Natural killer cell (primary cell): ENCODE measurements around the gene RNASET2. TPM values are rescaled to one million over a fixed set of nuclear protein-coding genes. Genes with fewer than 3 reads are reported as not detected.
A peak's percentile ranks its signal among the peaks of the same experiment; 100 is the strongest.

ENCODE experiments used
- ATAC-seq, 3 donors: fragments of 150-1000 bp in 2 of 3; fragments of 200-7000 bp in 1 of 3; cut with Tn5 transposase; 1 replicate in 1 of 3; 2 replicates in 2 of 3; pipeline ENCODE4 v1.10.0; 2021; ENCODE audit warnings: mild to moderate bottlenecking in 2 of 3, moderate library complexity in 2 of 3
- DNase-seq, 2 donors: peaks; one replicate each; pipeline versions ENCODE4 v3.0.0 to v3.0.0-alpha.2; 2013 to 2021; ENCODE audit warnings: mixed read lengths in 1 of 2
- H3K27ac ChIP-seq: one replicate; pipeline ENCODE4 v1.5.1; 2013; ENCODE audit warnings: mild to moderate bottlenecking, low read length
- H3K27me3 ChIP-seq: one replicate; pipeline ENCODE4 v1.6.1; 2013; ENCODE audit warnings: low read length; ENCODE audit not compliant: control insufficient read depth, insufficient read depth
- H3K36me3 ChIP-seq: one replicate; pipeline ENCODE4 v1.6.1; 2013; ENCODE audit warnings: low read length; ENCODE audit not compliant: control insufficient read depth, insufficient read depth
- H3K4me1 ChIP-seq: one replicate; pipeline ENCODE4 v1.6.1; 2013; ENCODE audit warnings: low read length; ENCODE audit not compliant: control insufficient read depth, insufficient read depth
- H3K4me3 ChIP-seq: one replicate; pipeline ENCODE4 v1.5.1; 2013; ENCODE audit warnings: low read length
- H3K9me3 ChIP-seq: one replicate; pipeline ENCODE4 v1.6.1; 2013; ENCODE audit warnings: low read length; ENCODE audit not compliant: control insufficient read depth, insufficient read depth
- H3K27ac Mint-ChIP-seq, 2 donors: one replicate each; pipeline ENCODE4 v1.8.0; 2022; ENCODE audit warnings: mild to moderate bottlenecking in 2 of 2, mixed read lengths in 2 of 2, moderate library complexity in 1 of 2
- H3K27me3 Mint-ChIP-seq, 2 donors: one replicate each; pipeline ENCODE4 v1.8.0; 2022; ENCODE audit warnings: low read depth in 2 of 2, mixed read lengths in 2 of 2
- H3K36me3 Mint-ChIP-seq: one replicate; pipeline ENCODE4 v1.8.0; 2022; ENCODE audit warnings: mixed read lengths
- H3K4me1 Mint-ChIP-seq, 2 donors: one replicate each; pipeline ENCODE4 v1.8.0; 2022; ENCODE audit warnings: mixed read lengths in 2 of 2
- H3K4me3 Mint-ChIP-seq: one replicate; pipeline ENCODE4 v1.8.0; 2022; ENCODE audit warnings: mild to moderate bottlenecking, moderate library complexity, mixed read lengths
- H3K9me3 Mint-ChIP-seq, 2 donors: one replicate each; pipeline ENCODE4 v1.8.0; 2022; ENCODE audit warnings: mixed read lengths in 2 of 2
- CTCF ChIP-seq: fragments of 200-600 bp; IDR thresholded peaks from one replicate; pipeline ENCODE4 v1.8.0; 2022; ENCODE audit warnings: antibody characterized with exemption
- WGBS: methylation state at CpG from one replicate; pipeline ENCODE4 v1.1.7; 2013; ENCODE audit warnings: missing lambda C conversion rate; ENCODE audit not compliant: insufficient coverage; 5-methylcytosine and 5-hydroxymethylcytosine counted together
- intact Hi-C: fragments of 100-400 bp; cut with micrococcal nuclease; formaldehyde crosslinking; loops from one replicate; pipeline ENCODE4 v1.14.2; 2022
- total RNA-seq, 4 donors: library from RNA; stranded (reverse); fragments of 120-200 nt in 1 of 4; gene quantifications; one replicate each; pipeline versions ENCODE4 v1.2.3 to v1.2.4, GENCODE V29; 2013 to 2022

Gene RNASET2
- total RNA-seq, 3 donors from 2014 or later (not counting 1 experiment from before 2014, with no cell fraction given) = 65.1 to 106 (median 84.5) TPM

GRCh38 chr6:166905505-166906134 is 50.7 kb downstream of the RNASET2 start:
- H3K4me3 ChIP-seq = no peak overlapping the region
- WGBS = 88% methylated on average over 10 of the region's 12 CpGs
- H3K27ac Mint-ChIP-seq = no peak overlapping the region
- intact Hi-C loops = no loop called here
- no peaks in the 10 kb centered on the region for H3K36me3 Mint-ChIP-seq
- H3K4me1 ChIP-seq = peaks cover 19% of the 10 kb centered on the region
- peaks cover under 1 to 11% of the 10 kb centered on the region in 2 donors for H3K9me3 Mint-ChIP-seq
- H3K27me3 ChIP-seq = no peaks in the 10 kb centered on the region
- peaks cover 7 to 18% of the 10 kb centered on the region in 2 donors for H3K4me1 Mint-ChIP-seq
- H3K36me3 ChIP-seq = no peaks in the 10 kb centered on the region
- H3K27ac ChIP-seq = no peak overlapping the region
- H3K9me3 ChIP-seq = no peaks in the 10 kb centered on the region
- no peak overlapping the region for H3K4me3 Mint-ChIP-seq
- no peaks in the 10 kb centered on the region for H3K27me3 Mint-ChIP-seq
- no peak for ATAC-seq
- no peak for TF ChIP-seq CTCF
- no peak for DNase-seq

- DNase-seq (no peak), ATAC-seq (no peak)
- no peaks in the 10 kb centered on the region for H3K9me3 ChIP-seq
- intact Hi-C loops = no loop called here
- WGBS = 89% methylated on average over 10 of the region's 10 CpGs
- Mint-ChIP-seq H3K9me3 (peaks cover 2 to 13% of the 10 kb centered on the region in 2 donors), H3K27me3 (no peaks in the 10 kb centered on the region), H3K4me1 (peaks cover 7 to 23% of the 10 kb centered on the region in 2 donors), H3K4me3 (no peak overlapping the region), H3K36me3 (no peaks in the 10 kb centered on the region), H3K27ac (no peak overlapping the region)
- H3K36me3 ChIP-seq = no peaks in the 10 kb centered on the region
- peaks cover 19% of the 10 kb centered on the region for H3K4me1 ChIP-seq
- H3K27ac ChIP-seq = no peak overlapping the region
- H3K4me3 ChIP-seq = no peak overlapping the region
- TF ChIP-seq CTCF = no peak
- H3K27me3 ChIP-seq = no peaks in the 10 kb centered on the region
Observed at GRCh38 chr6:166905013-166905412, 51.3 kb downstream of the RNASET2 start.

- no peaks in the 10 kb centered on the region for H3K27me3 Mint-ChIP-seq
- WGBS = 83% methylated on average over 23 of the region's 23 CpGs
- no peaks in the 10 kb centered on the region for H3K36me3 ChIP-seq
- H3K4me1 ChIP-seq = peaks cover 19% of the 10 kb centered on the region
- peaks cover 7 to 25% of the 10 kb centered on the region in 2 donors for H3K4me1 Mint-ChIP-seq
- peaks cover 5 to 15% of the 10 kb centered on the region in 2 donors for H3K9me3 Mint-ChIP-seq
- no peak overlapping the region for H3K4me3 Mint-ChIP-seq
- TF ChIP-seq CTCF = no peak
- DNase-seq = no peak
- no peak overlapping the region for H3K27ac ChIP-seq
- no peak overlapping the region for H3K4me3 ChIP-seq
- ATAC-seq = peak in 1 of 3 donors; percentile 14
- H3K9me3 ChIP-seq = no peaks in the 10 kb centered on the region
- H3K27me3 ChIP-seq = no peaks in the 10 kb centered on the region
- H3K27ac Mint-ChIP-seq = no peak overlapping the region
- intact Hi-C loops = no loop called here
- H3K36me3 Mint-ChIP-seq = no peaks in the 10 kb centered on the region
Observed at GRCh38 chr6:166904101-166904746, 52.1 kb downstream of the RNASET2 start.
